ENCODE measurements around the gene TXNDC2. TPM values are rescaled to one million over a fixed set of nuclear protein-coding genes. Genes with fewer than 3 reads are reported as not detected.
A peak's percentile ranks its signal among the peaks of the same experiment; 100 is the strongest.

The TXNDC2 gene
- total and polyA plus RNA-seq, 9 of the 15 experiments (the other 6 are each of a cell fraction or from before 2014, with no cell fraction given) = 1.2 to 4.9 (median 2.3) TPM

DNA sequence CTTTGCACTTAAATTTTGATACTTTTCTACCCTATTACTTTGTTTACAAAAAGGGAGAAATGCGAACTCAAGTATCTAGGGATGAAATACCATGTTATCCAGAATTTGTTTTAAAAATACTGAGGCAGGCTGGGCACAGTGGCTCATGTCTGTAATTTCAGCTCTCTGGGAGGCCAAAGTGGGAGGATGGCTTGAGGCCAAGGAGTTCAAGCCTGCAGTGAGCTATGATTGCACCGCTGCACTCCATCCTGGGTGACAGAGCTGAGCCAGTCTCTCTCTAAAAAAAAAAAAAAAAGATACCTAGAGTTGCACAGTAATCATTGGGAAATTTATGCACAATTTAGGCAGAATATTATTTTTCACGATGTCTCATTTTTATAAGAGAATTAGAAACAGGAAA, 15.6 kb downstream of the TXNDC2 start:
- FAIRE-seq = no peak
- no peak overlapping the region for H3K9ac ChIP-seq (ENCODE audit: insufficient read depth in 1 of 2, low read depth in 2 of 2, low read length in 2 of 2)
- H3K79me2 ChIP-seq (ENCODE audit: control insufficient read depth, insufficient read depth, low read length) = no peaks in the 10 kb centered on the region; the same call in 2 of the 3 replicates
- no peak overlapping the region for H3K4me2 ChIP-seq (ENCODE audit: insufficient read depth, low read length)
- ChIA-PET CTCF (ENCODE audit: low intra/inter-chr PET ratio) (no interaction called here), POLR2A (interaction anchor here (0.6 to 3.5 kb wide), 3 partner anchors 12 to 24 kb away, joined by 3 to 26 read pairs (median 6); partner anchors contain the start of genes TXNDC2 and VAPA)
- H3K27me3 ChIP-seq (ENCODE audit: control insufficient read depth in 2 of 2, insufficient read depth in 2 of 2, low read length in 2 of 2) = no peaks in the 10 kb centered on the region
- in situ Hi-C loops (cut with MboI) (no loop called here), intact Hi-C loops (cut with micrococcal nuclease) (no loop called here)
- no TSS peak for BruUV-seq (replicated peaks)
- WGBS (ENCODE audit: insufficient coverage, low coverage, missing lambda C conversion rate) = 67% methylated on average over 3 of the region's 3 CpGs
- no peaks in the 10 kb centered on the region for H4K20me1 ChIP-seq (replicated peaks; ENCODE audit: control insufficient read depth, insufficient read depth, low read length)
- no peak for ATAC-seq
- peak in 1 of 4 experiments; percentile 58 for DNase-seq (ENCODE audit: extremely low read depth in 1 of 4, low spot score in 3 of 4)
- peak overlapping the region; percentile 7; the same call in 1 of the 3 replicates for H3K27ac ChIP-seq (ENCODE audit: extremely low read depth, low read depth, low read length)
- peak; percentile 62 for TF ChIP-seq ZNF384 (IDR thresholded peaks at IDR 0.05; ENCODE audit: low read depth, low read length)
- TF ChIP-seq, protein P1, sequence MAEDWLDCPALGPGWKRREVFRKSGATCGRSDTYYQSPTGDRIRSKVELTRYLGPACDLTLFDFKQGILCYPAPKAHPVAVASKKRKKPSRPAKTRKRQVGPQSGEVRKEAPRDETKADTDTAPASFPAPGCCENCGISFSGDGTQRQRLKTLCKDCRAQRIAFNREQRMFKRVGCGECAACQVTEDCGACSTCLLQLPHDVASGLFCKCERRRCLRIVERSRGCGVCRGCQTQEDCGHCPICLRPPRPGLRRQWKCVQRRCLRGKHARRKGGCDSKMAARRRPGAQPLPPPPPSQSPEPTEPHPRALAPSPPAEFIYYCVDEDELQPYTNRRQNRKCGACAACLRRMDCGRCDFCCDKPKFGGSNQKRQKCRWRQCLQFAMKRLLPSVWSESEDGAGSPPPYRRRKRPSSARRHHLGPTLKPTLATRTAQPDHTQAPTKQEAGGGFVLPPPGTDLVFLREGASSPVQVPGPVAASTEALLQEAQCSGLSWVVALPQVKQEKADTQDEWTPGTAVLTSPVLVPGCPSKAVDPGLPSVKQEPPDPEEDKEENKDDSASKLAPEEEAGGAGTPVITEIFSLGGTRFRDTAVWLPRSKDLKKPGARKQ (CRISPR knock-in tag; IDR thresholded peaks at IDR 0.05) = no peak
- no peak for TF ChIP-seq CTBP1 (IDR thresholded peaks at IDR 0.05; ENCODE audit: borderline replicate concordance)
- TF ChIP-seq NFIC (IDR thresholded peaks at IDR 0.05) = peak; percentile 46
- no peak for TF ChIP-seq KDM4B (IDR thresholded peaks at IDR 0.05; ENCODE audit: borderline replicate concordance in 2 of 2, low read depth in 1 of 2)
- H3K9me1 ChIP-seq (ENCODE audit: control insufficient read depth, insufficient read depth, low read length) = no peaks in the 10 kb centered on the region
- no peaks in the 10 kb centered on the region for H3K9me3 ChIP-seq (replicated peaks; ENCODE audit: control insufficient read depth, insufficient read depth, low read depth, low read length)
- no peak overlapping the region for H3K4me3 ChIP-seq
- peaks cover 18 to 65% of the 10 kb centered on the region in 2 experiments for H3K4me1 ChIP-seq (replicated peaks in 1 of 2; ENCODE audit: control insufficient read depth in 2 of 2, insufficient read depth in 2 of 2, low read length in 2 of 2)
- peak overlapping the region; percentile 41; the same call in 1 of the 2 replicates for H2AFZ ChIP-seq (ENCODE audit: low read depth, low read length)
- no peaks in the 10 kb centered on the region for H3K36me3 ChIP-seq (ENCODE audit: control insufficient read depth, insufficient read depth, low read length)

Measured in K562 (cell line).